Measurements from ENCODE around the gene CYBC1. TPM values are rescaled to one million over a fixed set of nuclear protein-coding genes. Genes with fewer than 3 reads are reported as not detected.

The CYBC1 gene
- total RNA-seq, 1 experiment from 2014 or later = 174 TPM

DNA sequence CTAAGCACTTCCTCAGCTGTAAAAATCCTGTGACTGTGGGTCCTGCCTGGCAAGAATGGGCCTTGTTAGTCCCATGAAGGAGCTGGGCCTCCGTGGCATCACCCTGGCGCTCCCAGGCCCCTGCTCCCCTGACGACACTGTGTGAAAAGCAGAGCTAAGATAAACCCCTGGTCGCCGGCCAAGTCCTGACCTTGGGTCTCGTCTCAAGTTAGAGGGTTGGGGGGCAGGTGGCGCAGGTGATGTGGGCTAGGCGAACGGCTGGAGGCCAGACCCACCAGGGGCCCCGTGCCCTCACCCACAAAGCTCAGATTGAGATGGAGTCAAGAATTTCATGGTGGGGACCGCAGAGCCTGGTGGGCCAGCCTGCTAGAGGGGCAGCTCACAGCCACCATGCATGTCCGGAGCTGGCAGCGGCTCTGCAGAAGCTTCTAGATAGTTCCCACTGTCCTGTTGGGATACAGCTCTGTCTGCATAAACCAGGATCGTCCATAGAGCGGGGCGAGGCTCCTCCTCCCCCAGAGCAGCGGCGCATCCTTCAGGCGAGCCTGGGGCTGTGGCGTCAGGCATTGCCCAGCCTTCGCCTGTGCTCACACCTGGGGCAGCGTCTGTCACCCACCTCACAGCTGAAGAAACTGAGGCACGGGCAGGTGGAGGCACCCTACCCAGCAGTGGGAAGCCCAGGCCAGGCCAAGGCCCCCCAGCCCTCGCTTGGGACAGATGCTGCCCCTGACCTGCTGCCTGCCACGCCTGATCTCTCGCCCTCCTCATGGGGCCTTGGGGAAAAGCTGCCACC, 12.0 kb downstream of the CYBC1 start:
- POLR2A ChIA-PET = no interaction called here
- H3K4me1 ChIP-seq (ENCODE audit: control insufficient read depth, insufficient read depth, low read length) = peaks cover 5% of the 10 kb centered on the region; the same call in 1 of the 2 replicates
- no peak overlapping the region for H3K4me3 ChIP-seq (ENCODE audit: low read depth in 2 of 2, low read length in 2 of 2)
- H3K27ac ChIP-seq (ENCODE audit: low read length) = no peak overlapping the region
- no peaks in the 10 kb centered on the region for H3K27me3 ChIP-seq (ENCODE audit: control insufficient read depth, insufficient read depth, low read length)
- CTCF ChIA-PET = no interaction called here
- no peaks in the 10 kb centered on the region for H3K36me3 ChIP-seq (ENCODE audit: control insufficient read depth, insufficient read depth, low read length)
- DNase-seq (ENCODE audit: low read depth, low spot score) (no peak), ATAC-seq (no peak)
- BruUV-seq (replicated peaks) = no TSS peak
- intact Hi-C loops (cut with micrococcal nuclease; ENCODE audit: unreplicated experiment) = no loop called here
- H3K9me3 ChIP-seq (ENCODE audit: control insufficient read depth, insufficient read depth, low read depth, low read length) = no peaks in the 10 kb centered on the region
- TF ChIP-seq TCF7L2 (IDR thresholded peaks at IDR 0.05; ENCODE audit: low read depth, low read length) = no peak
- TF ChIP-seq POLR2AphosphoS5 (IDR thresholded peaks at IDR 0.05; ENCODE audit: low read depth, low read length) = no peak
- 0 out of 2 replicates have a peak, but pooled peaks have one; percentile 17 for TF ChIP-seq SIN3A (IDR thresholded peaks at IDR 0.05; ENCODE audit: borderline replicate concordance, insufficient read depth, low read depth, low read length)
- TF ChIP-seq REST (IDR thresholded peaks at IDR 0.05; ENCODE audit: insufficient read depth in 1 of 2, low read depth in 2 of 2, low read length in 1 of 2) = no peak
- TF ChIP-seq, protein P1, sequence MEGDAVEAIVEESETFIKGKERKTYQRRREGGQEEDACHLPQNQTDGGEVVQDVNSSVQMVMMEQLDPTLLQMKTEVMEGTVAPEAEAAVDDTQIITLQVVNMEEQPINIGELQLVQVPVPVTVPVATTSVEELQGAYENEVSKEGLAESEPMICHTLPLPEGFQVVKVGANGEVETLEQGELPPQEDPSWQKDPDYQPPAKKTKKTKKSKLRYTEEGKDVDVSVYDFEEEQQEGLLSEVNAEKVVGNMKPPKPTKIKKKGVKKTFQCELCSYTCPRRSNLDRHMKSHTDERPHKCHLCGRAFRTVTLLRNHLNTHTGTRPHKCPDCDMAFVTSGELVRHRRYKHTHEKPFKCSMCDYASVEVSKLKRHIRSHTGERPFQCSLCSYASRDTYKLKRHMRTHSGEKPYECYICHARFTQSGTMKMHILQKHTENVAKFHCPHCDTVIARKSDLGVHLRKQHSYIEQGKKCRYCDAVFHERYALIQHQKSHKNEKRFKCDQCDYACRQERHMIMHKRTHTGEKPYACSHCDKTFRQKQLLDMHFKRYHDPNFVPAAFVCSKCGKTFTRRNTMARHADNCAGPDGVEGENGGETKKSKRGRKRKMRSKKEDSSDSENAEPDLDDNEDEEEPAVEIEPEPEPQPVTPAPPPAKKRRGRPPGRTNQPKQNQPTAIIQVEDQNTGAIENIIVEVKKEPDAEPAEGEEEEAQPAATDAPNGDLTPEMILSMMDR (IDR thresholded peaks at IDR 0.05) = no peak
- in situ Hi-C loops (cut with HindIII; ENCODE audit: low pct_unique_long_range_greater_than_20kb, low sequenced_read_pairs) = no loop called here

DNA sequence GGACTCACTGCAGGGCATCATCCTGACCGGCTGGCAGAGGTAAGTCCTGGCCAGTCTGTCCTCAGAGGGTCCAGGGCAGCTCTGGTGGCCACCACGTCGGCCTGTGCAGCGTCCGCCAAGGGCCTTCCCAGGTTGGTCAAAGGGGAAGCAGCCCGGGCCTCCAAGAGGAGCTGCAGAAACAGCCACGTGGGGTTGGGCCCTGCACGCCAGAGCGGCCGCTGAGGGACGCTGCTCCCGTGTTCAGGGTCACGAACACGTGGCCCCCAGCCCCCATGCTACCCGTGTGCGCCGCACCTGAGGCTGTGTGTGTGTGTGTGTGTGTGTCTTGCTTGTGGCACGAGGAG, 13.3 kb downstream of the CYBC1 start:
- H3K27ac ChIP-seq (ENCODE audit: low read length) = no peak overlapping the region
- intact Hi-C loops (cut with micrococcal nuclease; ENCODE audit: unreplicated experiment) = no loop called here
- in situ Hi-C loops (cut with HindIII; ENCODE audit: low pct_unique_long_range_greater_than_20kb, low sequenced_read_pairs) = no loop called here
- H3K27me3 ChIP-seq (ENCODE audit: control insufficient read depth, insufficient read depth, low read length) = no peaks in the 10 kb centered on the region
- DNase-seq (ENCODE audit: low read depth, low spot score) = no peak
- H3K36me3 ChIP-seq (ENCODE audit: control insufficient read depth, insufficient read depth, low read length) = no peaks in the 10 kb centered on the region
- H3K9me3 ChIP-seq (ENCODE audit: control insufficient read depth, insufficient read depth, low read depth, low read length) = no peaks in the 10 kb centered on the region
- H3K4me3 ChIP-seq (ENCODE audit: low read depth in 2 of 2, low read length in 2 of 2) = no peak overlapping the region
- no peak for ATAC-seq
- H3K4me1 ChIP-seq (ENCODE audit: control insufficient read depth, insufficient read depth, low read length) = peaks cover 1% of the 10 kb centered on the region; the same call in 1 of the 2 replicates
- BruUV-seq (replicated peaks) = no TSS peak
- ChIA-PET CTCF (no interaction called here), POLR2A (no interaction called here)
- TF ChIP-seq POLR2AphosphoS5 (IDR thresholded peaks at IDR 0.05; ENCODE audit: low read depth, low read length) (no peak), TCF7L2 (IDR thresholded peaks at IDR 0.05; ENCODE audit: low read depth, low read length) (no peak), SIN3A (IDR thresholded peaks at IDR 0.05; ENCODE audit: borderline replicate concordance, insufficient read depth, low read depth, low read length) (no peak), REST (IDR thresholded peaks at IDR 0.05; ENCODE audit: insufficient read depth in 1 of 2, low read depth in 2 of 2, low read length in 1 of 2) (no peak)
- TF ChIP-seq, protein P1 (IDR thresholded peaks at IDR 0.05) = no peak

All from Panc1 (cell line).